IMR-90 (cell line): Measurements from ENCODE around the gene ORAI1. TPM values are rescaled to one million over a fixed set of nuclear protein-coding genes. Genes with fewer than 3 reads are reported as not detected.
A peak's percentile ranks its signal among the peaks of the same experiment; 100 is the strongest.

Source experiments
- ATAC-seq: fragments of 200-7000 bp; cut with Tn5 transposase; 2 replicates; pipeline ENCODE4 v1.9.1; 2020; ENCODE audit warnings: low read depth, mild to moderate bottlenecking, moderate library complexity
- BruUV-seq: library from RNA; stranded (reverse); fragments of 400-500 nt; replicated peaks from 2 replicates; lab custom pipeline; 2021; lab: Mats Ljungman, UMichigan
- CTCF ChIA-PET: fragments of 300-600 bp; formaldehyde crosslinking; extraction: SDS; loops from one replicate; lab custom pipeline; 2021; ENCODE audit warnings: antibody characterized with exemption; lab: Yijun Ruan, JAX
- POLR2A ChIA-PET: fragments of 300-600 bp; sonication (Branson Sonifier 250); formaldehyde crosslinking; loops from one replicate; lab custom pipeline; 2022; ENCODE audit warnings: antibody characterized with exemption; ENCODE audit not compliant: unreplicated experiment; lab: Charles Lee
- DNase-seq: peaks from one replicate; pipeline ENCODE4 v3.0.0; 2013
- H2AFZ ChIP-seq: replicated peaks from 2 replicates; pipeline ENCODE3; 2013; ENCODE audit warnings: low read length, mild to moderate bottlenecking; ENCODE audit not compliant: poor library complexity
- H2AK5ac ChIP-seq: 2 replicates; pipeline ENCODE4 v1.6.1; 2013; ENCODE audit warnings: low read depth, low read length, inconsistent platforms
- H2AK9ac ChIP-seq: replicated peaks from 2 replicates; pipeline ENCODE3; 2013; ENCODE audit warnings: mild to moderate bottlenecking, low read depth, low read length, moderate library complexity; ENCODE audit not compliant: poor library complexity
- H2BK120ac ChIP-seq: 2 replicates; pipeline ENCODE4 v1.6.1; 2013; ENCODE audit warnings: low read depth, low read length, inconsistent platforms
- H2BK15ac ChIP-seq: 3 replicates; pipeline ENCODE4 v1.6.1; 2013; ENCODE audit warnings: low read depth, low read length, inconsistent platforms
- H2BK20ac ChIP-seq: 2 replicates; pipeline ENCODE4 v1.6.1; 2013; ENCODE audit warnings: low read depth, mild to moderate bottlenecking, inconsistent platforms, low read length, moderate library complexity
- H2BK5ac ChIP-seq: 2 replicates; pipeline ENCODE4 v1.6.1; 2013; ENCODE audit warnings: mild to moderate bottlenecking, low read depth, low read length, inconsistent platforms; ENCODE audit not compliant: poor library complexity, severe bottlenecking
- H3K14ac ChIP-seq: replicated peaks from 2 replicates; pipeline ENCODE4 v1.6.1; 2013; ENCODE audit warnings: low read depth, low read length, inconsistent platforms
- H3K18ac ChIP-seq: 2 replicates; pipeline ENCODE4 v1.6.1; 2013; ENCODE audit warnings: low read depth, low read length, control low read depth
- H3K23ac ChIP-seq: 2 replicates; pipeline ENCODE4 v1.6.1; 2013; ENCODE audit warnings: low read depth, low read length, inconsistent platforms
- H3K27ac ChIP-seq: 2 replicates; pipeline ENCODE4 v1.5.1; 2013; ENCODE audit warnings: mild to moderate bottlenecking, control low read depth, low read length; ENCODE audit not compliant: insufficient read depth
- H3K27me3 ChIP-seq: 2 replicates; pipeline ENCODE4 v1.6.1; 2013; ENCODE audit warnings: low read length; ENCODE audit not compliant: control insufficient read depth, insufficient read depth
- H3K36me3 ChIP-seq: 2 replicates; pipeline ENCODE4 v1.6.1; 2013; ENCODE audit warnings: low read length, mixed read lengths; ENCODE audit not compliant: control insufficient read depth, insufficient read depth
- H3K4ac ChIP-seq: 2 replicates; pipeline ENCODE4 v1.6.1; 2013; ENCODE audit warnings: low read depth, low read length, inconsistent platforms
- H3K4me1 ChIP-seq: 2 replicates; pipeline ENCODE4 v1.6.1; 2013; ENCODE audit warnings: low read length, mixed read lengths; ENCODE audit not compliant: control insufficient read depth, insufficient read depth
- H3K4me2 ChIP-seq: 2 replicates; pipeline ENCODE4 v1.6.1; 2013; ENCODE audit warnings: low read depth, mild to moderate bottlenecking, control low read depth, low read length, moderate library complexity
- H3K4me3 ChIP-seq: 2 replicates; pipeline ENCODE4 v1.5.1; 2013; ENCODE audit warnings: low read depth, mild to moderate bottlenecking, control low read depth, low read length, moderate library complexity; ENCODE audit not compliant: insufficient read depth
- H3K56ac ChIP-seq: 2 replicates; pipeline ENCODE4 v1.6.1; 2013; ENCODE audit warnings: low read length, inconsistent platforms; ENCODE audit not compliant: insufficient read depth; ENCODE audit errors: extremely low read depth
- H3K79me1 ChIP-seq, 2 experiments: 2 replicates each; pipeline ENCODE4 v1.6.1; 2013; ENCODE audit warnings: low read length in 2 of 2, inconsistent platforms in 1 of 2, low read depth in 1 of 2
- H3K9ac ChIP-seq: 2 replicates; pipeline ENCODE4 v1.6.1; 2013; ENCODE audit warnings: low read depth, low read length, control low read depth
- H3K9me1 ChIP-seq: 2 replicates; pipeline ENCODE4 v1.6.1; 2013; ENCODE audit warnings: low read length, inconsistent platforms; ENCODE audit not compliant: insufficient read depth
- H3K9me3 ChIP-seq: 2 replicates; pipeline ENCODE4 v1.6.1; 2013; ENCODE audit warnings: low read length; ENCODE audit not compliant: control insufficient read depth, insufficient read depth
- H4K20me1 ChIP-seq: 2 replicates; pipeline ENCODE4 v1.6.1; 2013; ENCODE audit warnings: low read length, inconsistent platforms; ENCODE audit not compliant: insufficient read depth
- H4K5ac ChIP-seq: 2 replicates; pipeline ENCODE4 v1.6.1; 2013; ENCODE audit warnings: mild to moderate bottlenecking, low read depth, low read length, control low read depth
- H4K8ac ChIP-seq, 2 experiments: 2 replicates each; pipeline ENCODE4 v1.6.1; 2013; ENCODE audit warnings: low read depth in 2 of 2, low read length in 2 of 2, control low read depth in 1 of 2, inconsistent platforms in 1 of 2
- H4K91ac ChIP-seq: 2 replicates; pipeline ENCODE4 v1.6.1; 2013; ENCODE audit warnings: low read depth, low read length, inconsistent platforms; ENCODE audit not compliant: insufficient read depth
- CEBPB ChIP-seq: IDR thresholded peaks from 2 replicates; pipeline ENCODE4 v1.6.1; 2012; ENCODE audit warnings: low read depth, low read length, improper control_type of control experiment
- FOS ChIP-seq: fragments of 150-350 bp; IDR thresholded peaks from 2 replicates; pipeline ENCODE4 v1.6.1; 2016; ENCODE audit warnings: low read depth, low read length
- MXI1 ChIP-seq: IDR thresholded peaks from 2 replicates; pipeline ENCODE4 v1.6.1; 2012; ENCODE audit warnings: low read depth, mild to moderate bottlenecking, low read length, moderate library complexity, borderline replicate concordance
- WGBS, 2 experiments: methylation state at CpG; one replicate each; pipeline versions ENCODE4 v1.1.5 to v1.1.7; 2013; ENCODE audit warnings: missing lambda C conversion rate in 2 of 2; ENCODE audit not compliant: insufficient read length in 1 of 2; ENCODE audit errors: extremely low coverage in 2 of 2; 5-methylcytosine and 5-hydroxymethylcytosine counted together
- dilution Hi-C: fragments of 300-500 bp; cut with HindIII; formaldehyde crosslinking; loops from one replicate; pipeline ENCODE4 v1.14.3; 2018; ENCODE audit warnings: low sequenced_read_pairs; ENCODE audit not compliant: unreplicated experiment
- in situ Hi-C: fragments of 300-500 bp; cut with MboI; formaldehyde crosslinking; loops from 3 replicates; pipeline ENCODE4 v1.14.3; 2019; ENCODE audit warnings: low sequenced_read_pairs, inconsistent platforms, mixed read lengths
- intact Hi-C: fragments of 100-400 bp; cut with micrococcal nuclease; formaldehyde crosslinking; loops from 2 replicates; pipeline ENCODE4 v1.10.0; 2022
- polyA plus RNA-seq, 3 experiments: library from polyadenylated mRNA; depleted of rRNA; stranded (reverse); fragments of >200 nt; gene quantifications; 2 replicates each; pipeline ENCODE4 v1.2.3, GENCODE V29; 2012; ENCODE audit warnings: low replicate concordance in 1 of 3
- total RNA-seq: library from RNA; depleted of rRNA; stranded (reverse); fragments of >200 nt; gene quantifications from 2 replicates; pipeline ENCODE4 v1.2.3, GENCODE V29; 2012

ORAI1 gene
- total and polyA plus RNA-seq, 2 of the 4 experiments (the other 2 are of a cell fraction) = 3.9 to 22.7 TPM

GRCh38 chr12:121678305-121678704 lies 52.0 kb downstream of the ORAI1 start:
- dilution Hi-C loops (no loop called here), in situ Hi-C loops (no loop called here), intact Hi-C loops (no loop called here)
- Histone ChIP-seq H4K8ac (no peak overlapping the region), H4K20me1 (no peaks in the 10 kb centered on the region), H2AK9ac (no peak overlapping the region), H3K23ac (no peak overlapping the region), H3K18ac (no peak overlapping the region), H4K91ac (no peak overlapping the region), H3K4me1 (peaks cover 2% of the 10 kb centered on the region; the same call in 1 of the 2 replicates), H3K14ac (no peak overlapping the region), H2BK5ac (no peak overlapping the region), H3K36me3 (no peaks in the 10 kb centered on the region), H2BK15ac (no peak overlapping the region), H3K9me1 (no peaks in the 10 kb centered on the region), H4K5ac (no peak overlapping the region), H2BK20ac (no peak overlapping the region), H3K4me3 (no peak overlapping the region), H3K27ac (no peak overlapping the region), H2BK120ac (no peak overlapping the region), H3K27me3 (no peaks in the 10 kb centered on the region), H3K4me2 (no peak overlapping the region), H2AK5ac (no peak overlapping the region), H3K4ac (no peak overlapping the region), H3K79me1 (no peaks in the 10 kb centered on the region), H3K9me3 (no peaks in the 10 kb centered on the region), H3K9ac (no peak overlapping the region), H2AFZ (no peak overlapping the region), H3K56ac (no peak overlapping the region)
- POLR2A ChIA-PET = no interaction called here
- DNase-seq (no peak), ATAC-seq (no peak)
- no TSS peak for BruUV-seq
- TF ChIP-seq CEBPB = peak; percentile 52
- no peak for TF ChIP-seq MXI1
- no peak for TF ChIP-seq FOS
- CTCF ChIA-PET = interaction anchor here (0.8 to 1.7 kb wide), 2 partner anchors 126 to 200 kb away, joined by 3 to 6 read pairs; no protein-coding TSS in a partner anchor
- WGBS, 2 experiments = no CpG with 5 or more reads among the region's 3 CpGs
